Tibial nerve (tissue), 4 donors: ENCODE data around the gene KCNG3.

Source experiments
- CTCF ChIP-seq, 5 experiments: fragments of 200-600 bp in 3 of 5; fragments of 450-650 bp in 2 of 5; sonication (generic) in 3 of 5; IDR thresholded peaks; one replicate each; pipeline ENCODE4 v1.5.1; 2016 to 2019; ENCODE audit warnings: antibody characterized with exemption in 5 of 5, mild to moderate bottlenecking in 3 of 5, moderate library complexity in 2 of 5
- EP300 ChIP-seq, 2 donors: sonication (generic); formaldehyde crosslinking; IDR thresholded peaks; one replicate each; pipeline ENCODE4 v1.6.1; 2017; ENCODE audit warnings: antibody characterized with exemption in 2 of 2, mild to moderate bottlenecking in 1 of 2
- POLR2A ChIP-seq, 2 donors: fragments of 450-650 bp; IDR thresholded peaks; one replicate each; pipeline ENCODE4 v1.6.1; 2017; ENCODE audit warnings: antibody characterized with exemption in 2 of 2, mild to moderate bottlenecking in 2 of 2, moderate library complexity in 2 of 2

DNA sequence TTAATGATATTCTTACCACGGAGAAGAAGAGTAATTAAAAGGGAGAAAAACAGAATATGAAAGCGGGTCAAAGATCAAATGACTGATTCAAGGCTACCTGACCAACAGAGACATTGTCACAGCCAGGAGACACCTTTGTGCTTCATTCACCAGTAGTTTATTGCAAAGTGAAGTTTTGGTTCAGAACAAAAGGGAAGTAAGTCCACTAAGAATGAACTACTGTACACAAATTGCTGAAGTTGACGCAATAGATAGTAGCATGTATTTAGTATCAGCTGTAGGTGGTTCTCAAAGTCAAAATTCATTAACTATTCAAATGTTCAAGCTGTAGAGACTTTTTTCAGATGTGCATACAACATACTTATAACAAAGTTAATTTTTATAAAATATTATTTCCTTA is 68.1 kb downstream of the KCNG3 start:
- TF ChIP-seq CTCF (IDR thresholded peaks at IDR 0.05) (no peak), POLR2A (IDR thresholded peaks at IDR 0.05) (no peak), EP300 (IDR thresholded peaks at IDR 0.05) (no peak)
